GM12892 (cell line): ENCODE data around the gene IRAK2.

Experiments
- POLR2A ChIP-seq: IDR thresholded peaks from 2 replicates; pipeline ENCODE4 v1.6.1; 2011; ENCODE audit warnings: low read depth, low read length, control low read depth
- TAF1 ChIP-seq: IDR thresholded peaks from 2 replicates; pipeline ENCODE4 v1.6.1; 2011; ENCODE audit warnings: low read depth, mild to moderate bottlenecking, control low read depth, low read length, borderline replicate concordance

- TF ChIP-seq TAF1 (no peak), POLR2A (no peak)
Measured at GRCh38 chr3:10219737-10220136, 55.0 kb downstream of the IRAK2 start.
